Measurements from ENCODE around the gene NOTCH3.
A peak's percentile ranks its signal among the peaks of the same experiment; 100 is the strongest.

NOTCH3 gene

DNA sequence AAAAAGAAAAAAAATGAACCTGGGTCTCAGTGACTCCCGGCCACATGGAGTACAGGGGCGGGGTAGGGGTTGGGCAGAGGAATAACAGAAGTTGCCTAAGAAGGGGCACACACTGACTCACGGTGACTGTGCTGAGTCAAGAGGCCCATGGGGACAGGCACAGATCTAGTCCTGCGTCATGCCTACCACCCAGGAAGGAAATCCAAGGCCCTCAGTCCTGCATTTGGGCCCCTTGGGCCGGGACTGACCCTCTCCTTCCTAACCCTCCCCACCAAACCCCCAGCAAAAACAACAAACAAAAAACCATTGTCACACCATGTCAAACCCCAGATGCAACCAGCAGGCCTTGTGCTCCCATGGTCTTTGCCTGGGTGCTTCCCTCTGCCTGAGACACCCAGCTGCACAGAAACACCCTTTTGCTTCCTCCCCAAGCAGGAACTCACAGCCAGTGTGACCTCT lies 9.6 kb upstream of the NOTCH3 start:
- no peak for TF ChIP-seq CTCF (IDR thresholded peaks at IDR 0.05; ENCODE audit: low read length, missing control alignments)
- no peak overlapping the region for H3K4me3 ChIP-seq (replicated peaks; ENCODE audit: low read depth, low read length)
- peak; percentile 74 for DNase-seq (ENCODE audit: low read depth)

DNA sequence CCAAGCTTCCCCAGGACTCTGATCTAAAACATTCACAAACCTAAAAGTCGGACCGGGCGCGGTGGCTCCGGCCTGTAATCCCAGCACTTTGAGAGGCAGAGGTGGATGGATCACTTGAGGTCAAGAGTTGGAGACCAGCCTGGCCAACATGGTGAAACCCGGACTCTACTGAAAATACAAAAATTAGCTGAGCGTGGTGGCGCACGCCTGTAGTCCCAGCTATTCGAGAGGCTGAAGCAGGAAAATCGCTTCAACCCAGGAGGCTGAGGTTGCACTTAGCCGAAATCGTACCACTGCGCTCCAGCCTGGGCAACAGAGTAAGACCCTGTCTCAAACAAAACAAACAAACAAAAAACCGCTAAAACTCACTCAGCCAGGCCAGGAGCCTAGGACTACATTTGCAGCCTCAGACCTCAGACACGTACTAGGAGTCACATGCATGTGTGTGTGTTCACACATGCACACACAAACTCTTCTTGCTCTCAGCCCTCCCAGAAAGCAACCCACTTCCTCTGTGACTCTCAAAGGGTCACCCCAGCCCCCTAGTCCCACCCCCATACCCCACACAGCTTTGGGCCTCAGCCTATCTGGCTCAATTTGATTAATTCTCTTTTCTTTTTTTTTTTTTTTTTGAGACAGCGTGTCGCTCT lies 704 bp upstream of the NOTCH3 start:
- no peak for DNase-seq (ENCODE audit: low read depth)
- no peak for TF ChIP-seq CTCF (IDR thresholded peaks at IDR 0.05; ENCODE audit: low read length, missing control alignments)
- peak overlapping the region; percentile 79 for H3K4me3 ChIP-seq (replicated peaks; ENCODE audit: low read depth, low read length)

DNA sequence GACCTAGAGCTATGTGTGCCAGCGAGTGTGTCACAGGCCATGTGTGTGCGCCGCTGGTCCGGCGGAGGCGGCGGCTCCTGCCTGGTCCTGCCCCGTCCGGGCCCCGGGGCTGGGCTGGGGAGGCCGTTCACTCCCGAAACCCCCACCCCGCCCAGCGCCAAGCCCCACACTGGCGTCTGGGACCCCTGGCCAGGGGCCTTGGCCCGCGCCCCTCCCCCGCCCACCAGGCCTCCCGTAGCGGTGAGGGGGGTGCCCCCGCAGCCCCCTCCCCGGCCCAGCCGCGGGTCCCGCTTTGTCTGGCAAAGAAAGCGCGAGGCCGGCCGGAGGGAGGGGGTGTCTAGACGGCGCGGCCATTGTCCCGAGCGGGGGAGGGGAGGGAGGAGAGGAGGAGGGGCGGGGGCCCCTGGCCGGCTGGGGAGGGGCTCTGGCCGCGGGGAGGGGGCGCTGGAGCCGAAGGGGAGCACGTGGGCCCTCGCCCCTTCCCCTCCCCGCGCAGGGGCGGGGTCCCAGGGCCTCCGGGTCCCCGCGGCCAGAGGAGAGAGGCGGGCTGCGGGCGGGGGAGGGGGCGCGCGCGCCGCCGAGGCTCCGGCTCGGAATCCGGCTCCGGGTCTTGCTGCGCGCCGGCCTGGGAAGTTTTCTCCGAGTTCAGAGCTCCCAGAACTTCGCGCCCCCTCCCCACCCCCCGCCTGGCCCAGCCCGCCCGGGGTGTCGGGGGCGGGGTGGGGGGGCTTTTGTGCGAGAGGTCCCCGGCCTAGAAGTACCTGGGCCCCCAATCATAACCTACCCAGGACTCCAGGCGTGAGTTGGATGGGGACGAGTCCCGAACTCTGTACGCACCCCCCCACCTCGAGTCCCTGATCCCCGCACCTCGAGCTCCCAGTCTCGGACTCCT lies 888 bp downstream of the NOTCH3 start:
- DNase-seq (ENCODE audit: low read depth): peak; percentile 31
- TF ChIP-seq CTCF (IDR thresholded peaks at IDR 0.05; ENCODE audit: low read length, missing control alignments): no peak
- H3K4me3 ChIP-seq (replicated peaks; ENCODE audit: low read depth, low read length): peak overlapping the region; percentile 79

DNA sequence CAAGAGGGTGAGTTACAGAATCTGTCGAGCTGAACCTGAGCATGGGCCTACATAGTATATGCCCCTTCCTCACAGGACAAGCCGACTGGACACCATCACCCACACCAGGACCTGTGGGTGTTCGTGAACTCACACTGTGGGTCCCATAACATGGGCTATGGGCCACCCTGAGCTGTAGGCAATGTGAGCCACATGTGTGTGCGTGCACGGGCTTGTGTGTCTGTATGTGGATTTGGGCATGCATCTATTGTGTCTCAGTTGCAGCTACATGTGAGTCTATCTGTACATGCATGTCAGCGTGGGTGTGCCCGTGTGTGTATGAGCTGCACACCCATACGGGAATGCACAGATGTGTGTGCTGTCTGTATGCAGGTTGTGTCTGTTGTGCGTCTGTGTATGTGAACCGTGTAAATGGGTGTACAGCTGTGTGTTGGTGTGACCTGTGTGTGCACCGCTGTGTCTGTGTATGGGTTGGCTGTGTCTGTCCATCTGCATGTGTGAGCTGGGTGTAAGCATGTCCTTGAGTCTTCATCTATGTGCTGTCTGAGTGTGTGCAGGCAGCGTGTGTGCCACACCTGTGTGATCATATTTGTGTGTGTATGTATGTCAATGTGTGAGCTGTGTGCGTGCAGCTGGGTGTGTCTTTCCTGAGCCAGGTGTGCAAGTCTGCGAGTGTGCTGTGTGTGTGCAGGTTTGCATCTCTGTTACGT lies 1.7 kb downstream of the NOTCH3 start:
- peak overlapping the region; percentile 79 for H3K4me3 ChIP-seq (replicated peaks; ENCODE audit: low read depth, low read length)
- no peak for TF ChIP-seq CTCF (IDR thresholded peaks at IDR 0.05; ENCODE audit: low read length, missing control alignments)
- DNase-seq (ENCODE audit: low read depth): no peak

- TF ChIP-seq CTCF (IDR thresholded peaks at IDR 0.05; ENCODE audit: low read length, missing control alignments): no peak
- H3K4me3 ChIP-seq (replicated peaks; ENCODE audit: low read depth, low read length): no peak overlapping the region
- DNase-seq (ENCODE audit: low read depth): no peak
Observed at GRCh38 chr19:15197942-15198341, 2.9 kb downstream of the NOTCH3 start.

- DNase-seq (ENCODE audit: low read depth): peak; percentile 39
- H3K4me3 ChIP-seq (replicated peaks; ENCODE audit: low read depth, low read length): no peak overlapping the region
- no peak for TF ChIP-seq CTCF (IDR thresholded peaks at IDR 0.05; ENCODE audit: low read length, missing control alignments)
Observed at GRCh38 chr19:15197275-15197941, 3.4 kb downstream of the NOTCH3 start.

Measured in fibroblast of pulmonary artery (primary cell).